ENCODE results near the gene PKDREJ.

DNA sequence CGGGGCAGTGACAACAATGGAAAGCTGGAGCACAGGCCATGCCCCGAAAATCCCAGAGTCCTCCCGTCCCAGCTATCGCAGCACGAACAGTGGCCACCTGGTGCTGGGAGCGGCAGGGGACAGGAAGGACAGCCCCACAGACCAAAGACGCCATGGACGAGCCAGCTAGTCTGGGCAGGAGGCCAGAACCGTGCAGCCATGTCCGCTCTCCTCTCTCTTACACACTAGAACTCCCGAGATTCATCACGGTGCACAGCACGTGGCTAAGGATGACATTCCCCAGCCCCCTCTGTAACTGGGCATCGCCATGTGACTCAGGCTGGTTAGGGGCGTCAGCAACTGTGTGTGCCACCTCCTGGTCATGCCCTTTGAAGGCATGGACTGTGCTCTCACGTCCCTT lies 17.6 kb downstream of the PKDREJ start:
- TF ChIP-seq ZNF331 (CRISPR knock-in tag; IDR thresholded peaks at IDR 0.05; ENCODE audit: low read depth): no peak
- TF ChIP-seq, protein P1, sequence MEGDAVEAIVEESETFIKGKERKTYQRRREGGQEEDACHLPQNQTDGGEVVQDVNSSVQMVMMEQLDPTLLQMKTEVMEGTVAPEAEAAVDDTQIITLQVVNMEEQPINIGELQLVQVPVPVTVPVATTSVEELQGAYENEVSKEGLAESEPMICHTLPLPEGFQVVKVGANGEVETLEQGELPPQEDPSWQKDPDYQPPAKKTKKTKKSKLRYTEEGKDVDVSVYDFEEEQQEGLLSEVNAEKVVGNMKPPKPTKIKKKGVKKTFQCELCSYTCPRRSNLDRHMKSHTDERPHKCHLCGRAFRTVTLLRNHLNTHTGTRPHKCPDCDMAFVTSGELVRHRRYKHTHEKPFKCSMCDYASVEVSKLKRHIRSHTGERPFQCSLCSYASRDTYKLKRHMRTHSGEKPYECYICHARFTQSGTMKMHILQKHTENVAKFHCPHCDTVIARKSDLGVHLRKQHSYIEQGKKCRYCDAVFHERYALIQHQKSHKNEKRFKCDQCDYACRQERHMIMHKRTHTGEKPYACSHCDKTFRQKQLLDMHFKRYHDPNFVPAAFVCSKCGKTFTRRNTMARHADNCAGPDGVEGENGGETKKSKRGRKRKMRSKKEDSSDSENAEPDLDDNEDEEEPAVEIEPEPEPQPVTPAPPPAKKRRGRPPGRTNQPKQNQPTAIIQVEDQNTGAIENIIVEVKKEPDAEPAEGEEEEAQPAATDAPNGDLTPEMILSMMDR (conservative IDR thresholded peaks at IDR 0.05; ENCODE audit: low read depth in 2 of 2): no peak
- TF ChIP-seq ZNF114 (CRISPR knock-in tag; IDR thresholded peaks at IDR 0.05): no peak
- TF ChIP-seq EZH2phosphoT487 (IDR thresholded peaks at IDR 0.05; ENCODE audit: unreplicated experiment): no peak
- TF ChIP-seq, protein P2, sequence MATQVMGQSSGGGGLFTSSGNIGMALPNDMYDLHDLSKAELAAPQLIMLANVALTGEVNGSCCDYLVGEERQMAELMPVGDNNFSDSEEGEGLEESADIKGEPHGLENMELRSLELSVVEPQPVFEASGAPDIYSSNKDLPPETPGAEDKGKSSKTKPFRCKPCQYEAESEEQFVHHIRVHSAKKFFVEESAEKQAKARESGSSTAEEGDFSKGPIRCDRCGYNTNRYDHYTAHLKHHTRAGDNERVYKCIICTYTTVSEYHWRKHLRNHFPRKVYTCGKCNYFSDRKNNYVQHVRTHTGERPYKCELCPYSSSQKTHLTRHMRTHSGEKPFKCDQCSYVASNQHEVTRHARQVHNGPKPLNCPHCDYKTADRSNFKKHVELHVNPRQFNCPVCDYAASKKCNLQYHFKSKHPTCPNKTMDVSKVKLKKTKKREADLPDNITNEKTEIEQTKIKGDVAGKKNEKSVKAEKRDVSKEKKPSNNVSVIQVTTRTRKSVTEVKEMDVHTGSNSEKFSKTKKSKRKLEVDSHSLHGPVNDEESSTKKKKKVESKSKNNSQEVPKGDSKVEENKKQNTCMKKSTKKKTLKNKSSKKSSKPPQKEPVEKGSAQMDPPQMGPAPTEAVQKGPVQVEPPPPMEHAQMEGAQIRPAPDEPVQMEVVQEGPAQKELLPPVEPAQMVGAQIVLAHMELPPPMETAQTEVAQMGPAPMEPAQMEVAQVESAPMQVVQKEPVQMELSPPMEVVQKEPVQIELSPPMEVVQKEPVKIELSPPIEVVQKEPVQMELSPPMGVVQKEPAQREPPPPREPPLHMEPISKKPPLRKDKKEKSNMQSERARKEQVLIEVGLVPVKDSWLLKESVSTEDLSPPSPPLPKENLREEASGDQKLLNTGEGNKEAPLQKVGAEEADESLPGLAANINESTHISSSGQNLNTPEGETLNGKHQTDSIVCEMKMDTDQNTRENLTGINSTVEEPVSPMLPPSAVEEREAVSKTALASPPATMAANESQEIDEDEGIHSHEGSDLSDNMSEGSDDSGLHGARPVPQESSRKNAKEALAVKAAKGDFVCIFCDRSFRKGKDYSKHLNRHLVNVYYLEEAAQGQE (IDR thresholded peaks at IDR 0.05; ENCODE audit: unreplicated experiment): no peak
- no peak for TF ChIP-seq CREB1 (CRISPR knock-in tag; IDR thresholded peaks at IDR 0.05; ENCODE audit: low read depth)
- no peak for TF ChIP-seq EZH2 (IDR thresholded peaks at IDR 0.05; ENCODE audit: low read depth, unreplicated experiment)
- TF ChIP-seq NANOG (IDR thresholded peaks at IDR 0.05; ENCODE audit: borderline replicate concordance): no peak
- no peak for TF ChIP-seq JUNB (IDR thresholded peaks at IDR 0.05; ENCODE audit: unreplicated experiment)
- TF ChIP-seq POLR2AphosphoS5 (IDR thresholded peaks at IDR 0.05; ENCODE audit: low read depth): no peak
- TF ChIP-seq STAT1 (IDR thresholded peaks at IDR 0.05; ENCODE audit: unreplicated experiment): no peak
- TF ChIP-seq, protein P3, sequence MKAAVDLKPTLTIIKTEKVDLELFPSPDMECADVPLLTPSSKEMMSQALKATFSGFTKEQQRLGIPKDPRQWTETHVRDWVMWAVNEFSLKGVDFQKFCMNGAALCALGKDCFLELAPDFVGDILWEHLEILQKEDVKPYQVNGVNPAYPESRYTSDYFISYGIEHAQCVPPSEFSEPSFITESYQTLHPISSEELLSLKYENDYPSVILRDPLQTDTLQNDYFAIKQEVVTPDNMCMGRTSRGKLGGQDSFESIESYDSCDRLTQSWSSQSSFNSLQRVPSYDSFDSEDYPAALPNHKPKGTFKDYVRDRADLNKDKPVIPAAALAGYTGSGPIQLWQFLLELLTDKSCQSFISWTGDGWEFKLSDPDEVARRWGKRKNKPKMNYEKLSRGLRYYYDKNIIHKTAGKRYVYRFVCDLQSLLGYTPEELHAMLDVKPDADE (IDR thresholded peaks at IDR 0.05): no peak
- TF ChIP-seq, protein P4, sequence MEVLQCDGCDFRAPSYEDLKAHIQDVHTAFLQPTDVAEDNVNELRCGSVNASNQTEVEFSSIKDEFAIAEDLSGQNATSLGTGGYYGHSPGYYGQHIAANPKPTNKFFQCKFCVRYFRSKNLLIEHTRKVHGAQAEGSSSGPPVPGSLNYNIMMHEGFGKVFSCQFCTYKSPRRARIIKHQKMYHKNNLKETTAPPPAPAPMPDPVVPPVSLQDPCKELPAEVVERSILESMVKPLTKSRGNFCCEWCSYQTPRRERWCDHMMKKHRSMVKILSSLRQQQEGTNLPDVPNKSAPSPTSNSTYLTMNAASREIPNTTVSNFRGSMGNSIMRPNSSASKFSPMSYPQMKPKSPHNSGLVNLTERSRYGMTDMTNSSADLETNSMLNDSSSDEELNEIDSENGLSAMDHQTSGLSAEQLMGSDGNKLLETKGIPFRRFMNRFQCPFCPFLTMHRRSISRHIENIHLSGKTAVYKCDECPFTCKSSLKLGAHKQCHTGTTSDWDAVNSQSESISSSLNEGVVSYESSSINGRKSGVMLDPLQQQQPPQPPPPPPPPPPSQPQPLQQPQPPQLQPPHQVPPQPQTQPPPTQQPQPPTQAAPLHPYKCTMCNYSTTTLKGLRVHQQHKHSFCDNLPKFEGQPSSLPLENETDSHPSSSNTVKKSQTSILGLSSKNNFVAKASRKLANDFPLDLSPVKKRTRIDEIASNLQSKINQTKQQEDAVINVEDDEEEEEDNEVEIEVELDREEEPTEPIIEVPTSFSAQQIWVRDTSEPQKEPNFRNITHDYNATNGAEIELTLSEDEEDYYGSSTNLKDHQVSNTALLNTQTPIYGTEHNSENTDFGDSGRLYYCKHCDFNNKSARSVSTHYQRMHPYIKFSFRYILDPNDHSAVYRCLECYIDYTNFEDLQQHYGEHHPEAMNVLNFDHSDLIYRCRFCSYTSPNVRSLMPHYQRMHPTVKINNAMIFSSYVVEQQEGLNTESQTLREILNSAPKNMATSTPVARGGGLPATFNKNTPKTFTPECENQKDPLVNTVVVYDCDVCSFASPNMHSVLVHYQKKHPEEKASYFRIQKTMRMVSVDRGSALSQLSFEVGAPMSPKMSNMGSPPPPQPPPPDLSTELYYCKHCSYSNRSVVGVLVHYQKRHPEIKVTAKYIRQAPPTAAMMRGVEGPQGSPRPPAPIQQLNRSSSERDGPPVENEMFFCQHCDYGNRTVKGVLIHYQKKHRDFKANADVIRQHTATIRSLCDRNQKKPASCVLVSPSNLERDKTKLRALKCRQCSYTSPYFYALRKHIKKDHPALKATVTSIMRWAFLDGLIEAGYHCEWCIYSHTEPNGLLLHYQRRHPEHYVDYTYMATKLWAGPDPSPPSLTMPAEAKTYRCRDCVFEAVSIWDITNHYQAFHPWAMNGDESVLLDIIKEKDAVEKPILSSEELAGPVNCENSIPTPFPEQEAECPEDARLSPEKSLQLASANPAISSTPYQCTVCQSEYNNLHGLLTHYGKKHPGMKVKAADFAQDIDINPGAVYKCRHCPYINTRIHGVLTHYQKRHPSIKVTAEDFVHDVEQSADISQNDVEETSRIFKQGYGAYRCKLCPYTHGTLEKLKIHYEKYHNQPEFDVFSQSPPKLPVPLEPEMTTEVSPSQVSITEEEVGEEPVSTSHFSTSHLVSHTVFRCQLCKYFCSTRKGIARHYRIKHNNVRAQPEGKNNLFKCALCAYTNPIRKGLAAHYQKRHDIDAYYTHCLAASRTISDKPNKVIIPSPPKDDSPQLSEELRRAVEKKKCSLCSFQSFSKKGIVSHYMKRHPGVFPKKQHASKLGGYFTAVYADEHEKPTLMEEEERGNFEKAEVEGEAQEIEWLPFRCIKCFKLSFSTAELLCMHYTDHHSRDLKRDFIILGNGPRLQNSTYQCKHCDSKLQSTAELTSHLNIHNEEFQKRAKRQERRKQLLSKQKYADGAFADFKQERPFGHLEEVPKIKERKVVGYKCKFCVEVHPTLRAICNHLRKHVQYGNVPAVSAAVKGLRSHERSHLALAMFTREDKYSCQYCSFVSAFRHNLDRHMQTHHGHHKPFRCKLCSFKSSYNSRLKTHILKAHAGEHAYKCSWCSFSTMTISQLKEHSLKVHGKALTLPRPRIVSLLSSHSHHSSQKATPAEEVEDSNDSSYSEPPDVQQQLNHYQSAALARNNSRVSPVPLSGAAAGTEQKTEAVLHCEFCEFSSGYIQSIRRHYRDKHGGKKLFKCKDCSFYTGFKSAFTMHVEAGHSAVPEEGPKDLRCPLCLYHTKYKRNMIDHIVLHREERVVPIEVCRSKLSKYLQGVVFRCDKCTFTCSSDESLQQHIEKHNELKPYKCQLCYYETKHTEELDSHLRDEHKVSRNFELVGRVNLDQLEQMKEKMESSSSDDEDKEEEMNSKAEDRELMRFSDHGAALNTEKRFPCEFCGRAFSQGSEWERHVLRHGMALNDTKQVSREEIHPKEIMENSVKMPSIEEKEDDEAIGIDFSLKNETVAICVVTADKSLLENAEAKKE (CRISPR knock-in tag; IDR thresholded peaks at IDR 0.05): no peak

Measured in GM23338 (cell line).